Measurements from ENCODE around the gene CX3CR1. TPM values are rescaled to one million over a fixed set of nuclear protein-coding genes. Genes with fewer than 3 reads are reported as not detected.

CX3CR1 gene
- total RNA-seq, 6 experiments from 2014 or later = not detected

- Mint-ChIP-seq H3K4me1 (ENCODE audit: low read depth) (peaks cover 10% of the 10 kb centered on the region), H3K27ac (no peak overlapping the region), H3K36me3 (ENCODE audit: low read depth) (no peaks in the 10 kb centered on the region), H3K4me3 (no peak overlapping the region), H3K9me3 (no peaks in the 10 kb centered on the region), H3K27me3 (ENCODE audit: insufficient read depth) (peaks cover 38% of the 10 kb centered on the region)
- DNase-seq = no peak
- TF ChIP-seq CTCF (IDR thresholded peaks at IDR 0.05) = no peak
These were observed 15.8 kb downstream of the CX3CR1 start for GRCh38 chr3:39264053-39264452.

GRCh38 chr3:39263576-39263975 lies 16.3 kb downstream of the CX3CR1 start:
- TF ChIP-seq CTCF (IDR thresholded peaks at IDR 0.05) = no peak
- H3K4me1 Mint-ChIP-seq (ENCODE audit: low read depth) = peaks cover 10% of the 10 kb centered on the region
- peaks cover 35% of the 10 kb centered on the region for H3K27me3 Mint-ChIP-seq (ENCODE audit: insufficient read depth)
- no peaks in the 10 kb centered on the region for H3K9me3 Mint-ChIP-seq
- H3K36me3 Mint-ChIP-seq (ENCODE audit: low read depth) = no peaks in the 10 kb centered on the region
- H3K27ac Mint-ChIP-seq = no peak overlapping the region
- H3K4me3 Mint-ChIP-seq = no peak overlapping the region
- DNase-seq = no peak

- no peaks in the 10 kb centered on the region for H3K9me3 Mint-ChIP-seq
- no peaks in the 10 kb centered on the region for H3K36me3 Mint-ChIP-seq (ENCODE audit: low read depth)
- H3K4me1 Mint-ChIP-seq (ENCODE audit: low read depth) = peaks cover 10% of the 10 kb centered on the region
These were observed 17.0 kb downstream of the CX3CR1 start for GRCh38 chr3:39262846-39263245.

GRCh38 chr3:39261726-39262125 lies 18.1 kb downstream of the CX3CR1 start:
- H3K9me3 Mint-ChIP-seq = no peaks in the 10 kb centered on the region
- no peak for TF ChIP-seq CTCF (IDR thresholded peaks at IDR 0.05)
- peaks cover 10% of the 10 kb centered on the region for H3K4me1 Mint-ChIP-seq (ENCODE audit: low read depth)
- DNase-seq = no peak
- H3K36me3 Mint-ChIP-seq (ENCODE audit: low read depth) = no peaks in the 10 kb centered on the region
- no peak overlapping the region for H3K4me3 Mint-ChIP-seq
- H3K27me3 Mint-ChIP-seq (ENCODE audit: insufficient read depth) = peaks cover 44% of the 10 kb centered on the region
- no peak overlapping the region for H3K27ac Mint-ChIP-seq

More at GRCh38 chr3:39262846-39263245, 17.0 kb downstream of the CX3CR1 start:
- Mint-ChIP-seq H3K4me3 (no peak overlapping the region), H3K27ac (no peak overlapping the region), H3K27me3 (ENCODE audit: insufficient read depth) (peaks cover 35% of the 10 kb centered on the region)
- no peak for TF ChIP-seq CTCF (IDR thresholded peaks at IDR 0.05)
- no peak for DNase-seq

GRCh38 chr3:39260957-39261356 lies 18.9 kb downstream of the CX3CR1 start:
- Mint-ChIP-seq H3K36me3 (ENCODE audit: low read depth) (no peaks in the 10 kb centered on the region), H3K27me3 (ENCODE audit: insufficient read depth) (peaks cover 44% of the 10 kb centered on the region), H3K4me1 (ENCODE audit: low read depth) (peaks cover 11% of the 10 kb centered on the region), H3K27ac (no peak overlapping the region; the same call in 1 of the 2 replicates), H3K4me3 (no peak overlapping the region), H3K9me3 (no peaks in the 10 kb centered on the region)
- DNase-seq = peak; percentile 87
- TF ChIP-seq CTCF (IDR thresholded peaks at IDR 0.05) = peak; percentile 69

- Mint-ChIP-seq H3K36me3 (ENCODE audit: low read depth) (no peaks in the 10 kb centered on the region), H3K4me1 (ENCODE audit: low read depth) (peaks cover 17% of the 10 kb centered on the region), H3K27me3 (ENCODE audit: insufficient read depth) (peaks cover 40% of the 10 kb centered on the region), H3K27ac (no peak overlapping the region), H3K4me3 (no peak overlapping the region), H3K9me3 (no peaks in the 10 kb centered on the region)
- no peak for TF ChIP-seq CTCF (IDR thresholded peaks at IDR 0.05)
- no peak for DNase-seq
These were observed 19.5 kb downstream of the CX3CR1 start for GRCh38 chr3:39260318-39260717.

Data from HFFc6 (cell line).